Measurements from ENCODE around the gene ASCC3. TPM values are rescaled to one million over a fixed set of nuclear protein-coding genes. Genes with fewer than 3 reads are reported as not detected.

ASCC3 gene
- total RNA-seq, 1 donor from 2014 or later = 75.3 TPM

GRCh38 chr6:100565439-100566104, 315.6 kb downstream of the ASCC3 start:
- no peaks in the 10 kb centered on the region for H3K27me3 ChIP-seq
- DNase-seq (ENCODE audit: low spot score) = no peak
- no peaks in the 10 kb centered on the region for H3K36me3 ChIP-seq
- no peaks in the 10 kb centered on the region for H3K9me3 ChIP-seq (ENCODE audit: low read depth)
- Mint-ChIP-seq H3K4me1 (peaks cover 2% of the 10 kb centered on the region), H3K27me3 (ENCODE audit: insufficient read depth, low read depth) (no peaks in the 10 kb centered on the region), H3K36me3 (peaks cover 2% of the 10 kb centered on the region), H3K9me3 (peaks cover 3% of the 10 kb centered on the region), H3K4me3 (no peak overlapping the region), H3K27ac (no peak overlapping the region)
- H3F3A ChIP-seq (ENCODE audit: low read depth) = no peaks in the 10 kb centered on the region
- no peak overlapping the region for H3K4me2 ChIP-seq
- no peaks in the 10 kb centered on the region for H3K4me1 ChIP-seq
- TF ChIP-seq CTCF (IDR thresholded peaks at IDR 0.05) (no peak), EZH2 (IDR thresholded peaks at IDR 0.05) (no peak), EZH2phosphoT487 (IDR thresholded peaks at IDR 0.05) (no peak)
- no peaks in the 10 kb centered on the region for H4K20me1 ChIP-seq (ENCODE audit: low read depth)
- no peak overlapping the region for H2AFZ ChIP-seq (replicated peaks)
- H3K9ac ChIP-seq = no peak overlapping the region
- no peak overlapping the region for H3K27ac ChIP-seq
- H3K4me3 ChIP-seq = no peak overlapping the region
- no peaks in the 10 kb centered on the region for H3K79me2 ChIP-seq (ENCODE audit: low read depth)

GRCh38 chr6:100559859-100560258, 321.3 kb downstream of the ASCC3 start:
- Mint-ChIP-seq H3K4me1 (peaks cover 8% of the 10 kb centered on the region), H3K4me3 (no peak overlapping the region), H3K36me3 (peaks cover 5% of the 10 kb centered on the region), H3K27me3 (ENCODE audit: insufficient read depth, low read depth) (no peaks in the 10 kb centered on the region), H3K9me3 (peaks cover 6% of the 10 kb centered on the region), H3K27ac (no peak overlapping the region)
- H3K27ac ChIP-seq = no peak overlapping the region
- no peak for TF ChIP-seq EZH2phosphoT487 (IDR thresholded peaks at IDR 0.05)
- no peak for TF ChIP-seq CTCF (IDR thresholded peaks at IDR 0.05)
- no peak for TF ChIP-seq EZH2 (IDR thresholded peaks at IDR 0.05)
- H3K9ac ChIP-seq = no peak overlapping the region
- no peaks in the 10 kb centered on the region for H3F3A ChIP-seq (ENCODE audit: low read depth)
- H3K79me2 ChIP-seq (ENCODE audit: low read depth) = no peaks in the 10 kb centered on the region
- H3K27me3 ChIP-seq = no peaks in the 10 kb centered on the region
- no peak overlapping the region for H3K4me3 ChIP-seq
- H3K9me3 ChIP-seq (ENCODE audit: low read depth) = no peaks in the 10 kb centered on the region
- H3K36me3 ChIP-seq = no peaks in the 10 kb centered on the region
- H3K4me1 ChIP-seq = no peaks in the 10 kb centered on the region
- no peaks in the 10 kb centered on the region for H4K20me1 ChIP-seq (ENCODE audit: low read depth)
- DNase-seq (ENCODE audit: low spot score) = no peak
- H2AFZ ChIP-seq (replicated peaks) = no peak overlapping the region
- H3K4me2 ChIP-seq = no peak overlapping the region

GRCh38 chr6:100554228-100554627, 326.9 kb downstream of the ASCC3 start:
- Mint-ChIP-seq H3K27me3 (ENCODE audit: insufficient read depth, low read depth) (no peaks in the 10 kb centered on the region), H3K36me3 (peaks cover 5% of the 10 kb centered on the region), H3K4me3 (no peak overlapping the region), H3K4me1 (peaks cover 18% of the 10 kb centered on the region), H3K9me3 (peaks cover 6% of the 10 kb centered on the region), H3K27ac (no peak overlapping the region)
- no peak overlapping the region for H3K9ac ChIP-seq
- no peaks in the 10 kb centered on the region for H3K4me1 ChIP-seq
- H3K27ac ChIP-seq = no peak overlapping the region
- H3F3A ChIP-seq (ENCODE audit: low read depth) = no peaks in the 10 kb centered on the region
- H3K4me2 ChIP-seq = no peak overlapping the region
- H3K79me2 ChIP-seq (ENCODE audit: low read depth) = no peaks in the 10 kb centered on the region
- DNase-seq (ENCODE audit: low spot score) = no peak
- no peaks in the 10 kb centered on the region for H3K27me3 ChIP-seq
- no peak overlapping the region for H2AFZ ChIP-seq (replicated peaks)
- H3K36me3 ChIP-seq = no peaks in the 10 kb centered on the region
- TF ChIP-seq EZH2phosphoT487 (IDR thresholded peaks at IDR 0.05) = no peak
- no peak for TF ChIP-seq EZH2 (IDR thresholded peaks at IDR 0.05)
- no peak for TF ChIP-seq CTCF (IDR thresholded peaks at IDR 0.05)
- H4K20me1 ChIP-seq (ENCODE audit: low read depth) = peaks cover 5% of the 10 kb centered on the region
- H3K9me3 ChIP-seq (ENCODE audit: low read depth) = no peaks in the 10 kb centered on the region
- H3K4me3 ChIP-seq = no peak overlapping the region

Measured in neural progenitor cell (in vitro differentiated cells).